Astrocyte (in vitro differentiated cells and primary cell): ENCODE results near the gene KLK4. TPM values are rescaled to one million over a fixed set of nuclear protein-coding genes. Genes with fewer than 3 reads are reported as not detected.

Experiments
- DNase-seq: peaks from one replicate; pipeline ENCODE4 v3.0.0-alpha.2; 2010; ENCODE audit warnings: low read depth
- FAIRE-seq: peaks from 2 replicates; lab custom pipeline; 2011; peaks lifted over from hg19 to GRCh38; lab: Jason Lieb, UNC
- H2AFZ ChIP-seq: 2 replicates; pipeline ENCODE4 v1.6.0; 2012; ENCODE audit warnings: low read depth, low read length, inconsistent platforms
- H3K27ac ChIP-seq: 2 replicates; pipeline ENCODE4 v1.5.1; 2011; ENCODE audit warnings: low read depth, low read length, inconsistent platforms
- H3K27me3 ChIP-seq: 2 replicates; pipeline ENCODE4 v1.6.0; 2011; ENCODE audit warnings: low read length, inconsistent platforms; ENCODE audit not compliant: insufficient read depth
- H3K36me3 ChIP-seq: 2 replicates; pipeline ENCODE4 v1.5.1; 2011; ENCODE audit warnings: low read length, inconsistent platforms; ENCODE audit not compliant: insufficient read depth
- H3K4me1 ChIP-seq: 2 replicates; pipeline ENCODE4 v1.5.1; 2011; ENCODE audit warnings: low read length, inconsistent platforms; ENCODE audit not compliant: insufficient read depth
- H3K4me2 ChIP-seq: 2 replicates; pipeline ENCODE4 v1.6.0; 2012; ENCODE audit warnings: low read length, inconsistent platforms
- H3K4me3 ChIP-seq: 2 replicates; pipeline ENCODE4 v1.5.1; 2011; ENCODE audit warnings: low read depth, mild to moderate bottlenecking, low read length, inconsistent platforms; ENCODE audit not compliant: insufficient read depth
- H3K79me2 ChIP-seq: 2 replicates; pipeline ENCODE4 v1.6.0; 2012; ENCODE audit warnings: mild to moderate bottlenecking, low read length, inconsistent platforms; ENCODE audit not compliant: insufficient read depth
- H3K9ac ChIP-seq: 2 replicates; pipeline ENCODE4 v1.6.0; 2012; ENCODE audit warnings: mild to moderate bottlenecking, low read length, inconsistent platforms
- H3K9me3 ChIP-seq: 2 replicates; pipeline ENCODE4 v1.5.1; 2012; ENCODE audit warnings: low read depth, mild to moderate bottlenecking, low read length, inconsistent platforms; ENCODE audit not compliant: insufficient read depth
- H4K20me1 ChIP-seq: 2 replicates; pipeline ENCODE4 v1.6.0; 2012; ENCODE audit warnings: low read length, inconsistent platforms; ENCODE audit not compliant: insufficient read depth
- H3K27ac Mint-ChIP-seq: one replicate; pipeline ENCODE4 v1.8.0; 2021; ENCODE audit warnings: mild to moderate bottlenecking, mixed read lengths; ENCODE audit not compliant: unreplicated experiment
- H3K27me3 Mint-ChIP-seq: one replicate; pipeline ENCODE4 v1.8.0; 2021; ENCODE audit warnings: low read depth, mixed read lengths; ENCODE audit not compliant: unreplicated experiment
- H3K36me3 Mint-ChIP-seq: one replicate; pipeline ENCODE4 v1.8.0; 2021; ENCODE audit warnings: low read depth, mixed read lengths; ENCODE audit not compliant: unreplicated experiment
- H3K4me1 Mint-ChIP-seq: one replicate; pipeline ENCODE4 v1.8.0; 2021; ENCODE audit warnings: low read depth, mixed read lengths; ENCODE audit not compliant: unreplicated experiment
- H3K4me3 Mint-ChIP-seq: one replicate; pipeline ENCODE4 v1.8.0; 2021; ENCODE audit warnings: mild to moderate bottlenecking, moderate library complexity, mixed read lengths; ENCODE audit not compliant: unreplicated experiment
- H3K9me3 Mint-ChIP-seq: one replicate; pipeline ENCODE4 v1.8.0; 2021; ENCODE audit warnings: mild to moderate bottlenecking, mixed read lengths; ENCODE audit not compliant: unreplicated experiment
- EZH2 ChIP-seq: IDR thresholded peaks from 2 replicates; pipeline ENCODE4 v1.6.1; 2012; ENCODE audit warnings: mild to moderate bottlenecking, low read length, inconsistent platforms; ENCODE audit not compliant: insufficient read depth
- total RNA-seq: library from RNA; stranded (reverse); gene quantifications from 2 replicates; pipeline ENCODE4 v1.2.1, GENCODE V29; 2021
- TF ChIP-seq, protein P1 (sequence below): IDR thresholded peaks from 2 replicates; pipeline ENCODE4 v1.5.1; 2011; ENCODE audit warnings: low read depth, mild to moderate bottlenecking, inconsistent platforms, low read length, moderate library complexity; ENCODE audit not compliant: insufficient read depth

The KLK4 gene
- total RNA-seq, 1 donor from 2014 or later: not detected

DNA sequence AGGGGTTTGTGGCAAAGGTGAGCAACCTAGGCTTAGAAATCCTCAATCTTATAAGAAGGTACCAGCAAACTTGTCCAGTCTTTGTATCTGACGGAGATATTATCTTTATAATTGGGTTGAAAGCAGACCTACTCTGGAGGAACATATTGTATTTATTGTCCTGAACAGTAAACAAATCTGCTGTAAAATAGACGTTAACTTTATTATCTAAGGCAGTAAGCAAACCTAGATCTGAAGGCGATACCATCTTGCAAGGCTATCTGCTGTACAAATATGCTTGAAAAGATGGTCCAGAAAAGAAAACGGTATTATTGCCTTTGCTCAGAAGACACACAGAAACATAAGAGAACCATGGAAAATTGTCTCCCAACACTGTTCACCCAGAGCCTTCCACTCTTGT, 41.7 kb downstream of the KLK4 start:
- H3K27ac Mint-ChIP-seq: no peak overlapping the region
- Histone ChIP-seq H3K27ac (no peak overlapping the region), H3K4me2 (no peak overlapping the region), H3K36me3 (no peaks in the 10 kb centered on the region), H3K4me1 (no peaks in the 10 kb centered on the region), H3K4me3 (no peak overlapping the region), H3K9me3 (no peaks in the 10 kb centered on the region), H4K20me1 (no peaks in the 10 kb centered on the region), H3K9ac (no peak overlapping the region), H2AFZ (no peak overlapping the region), H3K27me3 (no peaks in the 10 kb centered on the region), H3K79me2 (no peaks in the 10 kb centered on the region)
- H3K36me3 Mint-ChIP-seq: no peaks in the 10 kb centered on the region
- no peaks in the 10 kb centered on the region for H3K4me1 Mint-ChIP-seq
- TF ChIP-seq, protein P1, sequence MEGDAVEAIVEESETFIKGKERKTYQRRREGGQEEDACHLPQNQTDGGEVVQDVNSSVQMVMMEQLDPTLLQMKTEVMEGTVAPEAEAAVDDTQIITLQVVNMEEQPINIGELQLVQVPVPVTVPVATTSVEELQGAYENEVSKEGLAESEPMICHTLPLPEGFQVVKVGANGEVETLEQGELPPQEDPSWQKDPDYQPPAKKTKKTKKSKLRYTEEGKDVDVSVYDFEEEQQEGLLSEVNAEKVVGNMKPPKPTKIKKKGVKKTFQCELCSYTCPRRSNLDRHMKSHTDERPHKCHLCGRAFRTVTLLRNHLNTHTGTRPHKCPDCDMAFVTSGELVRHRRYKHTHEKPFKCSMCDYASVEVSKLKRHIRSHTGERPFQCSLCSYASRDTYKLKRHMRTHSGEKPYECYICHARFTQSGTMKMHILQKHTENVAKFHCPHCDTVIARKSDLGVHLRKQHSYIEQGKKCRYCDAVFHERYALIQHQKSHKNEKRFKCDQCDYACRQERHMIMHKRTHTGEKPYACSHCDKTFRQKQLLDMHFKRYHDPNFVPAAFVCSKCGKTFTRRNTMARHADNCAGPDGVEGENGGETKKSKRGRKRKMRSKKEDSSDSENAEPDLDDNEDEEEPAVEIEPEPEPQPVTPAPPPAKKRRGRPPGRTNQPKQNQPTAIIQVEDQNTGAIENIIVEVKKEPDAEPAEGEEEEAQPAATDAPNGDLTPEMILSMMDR: no peak
- TF ChIP-seq EZH2: no peak
- DNase-seq (no peak), FAIRE-seq (no peak)
- peaks cover 7% of the 10 kb centered on the region for H3K9me3 Mint-ChIP-seq
- H3K27me3 Mint-ChIP-seq: peaks cover 28% of the 10 kb centered on the region
- H3K4me3 Mint-ChIP-seq: no peak overlapping the region

DNA sequence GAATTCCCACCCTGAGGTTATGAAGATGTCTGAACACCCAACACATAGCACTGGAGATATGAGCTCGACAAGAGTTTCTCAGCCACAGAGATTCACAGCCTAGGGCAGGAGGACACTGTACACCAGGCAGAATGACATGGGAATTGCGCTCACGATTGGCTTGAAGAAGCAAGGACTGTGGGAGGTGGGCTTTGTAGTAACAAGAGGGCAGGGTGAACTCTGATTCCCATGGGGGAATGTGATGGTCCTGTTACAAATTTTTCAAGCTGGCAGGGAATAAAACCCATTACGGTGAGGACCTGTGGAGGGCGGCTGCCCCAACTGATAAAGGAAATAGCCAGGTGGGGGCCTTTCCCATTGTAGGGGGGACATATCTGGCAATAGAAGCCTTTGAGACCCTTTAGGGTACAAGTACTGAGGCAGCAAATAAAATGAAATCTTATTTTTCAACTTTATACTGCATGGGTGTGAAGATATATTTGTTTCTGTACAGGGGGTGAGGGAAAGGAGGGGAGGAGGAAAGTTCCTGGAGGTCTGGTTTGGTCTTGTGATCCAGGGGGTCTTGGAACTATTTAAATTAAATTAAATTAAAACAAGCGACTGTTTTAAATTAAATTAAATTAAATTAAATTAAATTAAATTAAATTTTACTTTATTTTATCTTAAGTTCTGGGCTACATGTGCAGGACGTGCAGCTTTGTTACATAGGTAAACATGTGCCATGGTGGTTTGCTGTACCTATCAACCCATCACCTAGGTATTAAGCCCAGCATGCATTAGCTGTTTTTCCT, 49.5 kb downstream of the KLK4 start:
- no peak for FAIRE-seq
- no peaks in the 10 kb centered on the region for H3K27me3 Mint-ChIP-seq

More for the DNA sequence above, 49.5 kb downstream of the KLK4 start:
- peaks cover 2% of the 10 kb centered on the region for H3K9me3 Mint-ChIP-seq
- no peak overlapping the region for H3K9ac ChIP-seq
- no peak overlapping the region for H3K27ac Mint-ChIP-seq
- no peaks in the 10 kb centered on the region for H4K20me1 ChIP-seq
- no peaks in the 10 kb centered on the region for H3K4me1 Mint-ChIP-seq
- no peaks in the 10 kb centered on the region for H3K27me3 ChIP-seq
- no peaks in the 10 kb centered on the region for H3K79me2 ChIP-seq
- no peak for TF ChIP-seq EZH2
- TF ChIP-seq, protein P1: no peak
- DNase-seq: no peak
- no peaks in the 10 kb centered on the region for H3K4me1 ChIP-seq
- no peaks in the 10 kb centered on the region for H3K36me3 Mint-ChIP-seq
- H3K36me3 ChIP-seq: no peaks in the 10 kb centered on the region
- no peak overlapping the region for H3K4me2 ChIP-seq
- no peak overlapping the region for H3K4me3 ChIP-seq
- no peak overlapping the region for H2AFZ ChIP-seq
- no peak overlapping the region for H3K27ac ChIP-seq
- H3K9me3 ChIP-seq: no peaks in the 10 kb centered on the region
- no peak overlapping the region for H3K4me3 Mint-ChIP-seq
